GM13976 (cell line): Measurements from ENCODE around the gene RPTN.

Experiments
- DNase-seq: peaks from one replicate; pipeline ENCODE4 v3.0.0; 2012; ENCODE audit warnings: low spot score
- in situ Hi-C: fragments of 300-500 bp; cut with MboI; formaldehyde crosslinking; loops from one replicate; pipeline ENCODE4 v1.12.0; 2022; ENCODE audit warnings: low sequenced_read_pairs, mixed read lengths, inconsistent platforms; ENCODE audit not compliant: unreplicated experiment
- TF ChIP-seq, protein P1 (sequence below): IDR thresholded peaks from 2 replicates; pipeline ENCODE4 v1.5.1; 2012; ENCODE audit warnings: borderline replicate concordance, mild to moderate bottlenecking; ENCODE audit not compliant: insufficient read depth; ENCODE audit errors: extremely low read depth, missing control alignments, control extremely low read depth

RPTN gene

DNA sequence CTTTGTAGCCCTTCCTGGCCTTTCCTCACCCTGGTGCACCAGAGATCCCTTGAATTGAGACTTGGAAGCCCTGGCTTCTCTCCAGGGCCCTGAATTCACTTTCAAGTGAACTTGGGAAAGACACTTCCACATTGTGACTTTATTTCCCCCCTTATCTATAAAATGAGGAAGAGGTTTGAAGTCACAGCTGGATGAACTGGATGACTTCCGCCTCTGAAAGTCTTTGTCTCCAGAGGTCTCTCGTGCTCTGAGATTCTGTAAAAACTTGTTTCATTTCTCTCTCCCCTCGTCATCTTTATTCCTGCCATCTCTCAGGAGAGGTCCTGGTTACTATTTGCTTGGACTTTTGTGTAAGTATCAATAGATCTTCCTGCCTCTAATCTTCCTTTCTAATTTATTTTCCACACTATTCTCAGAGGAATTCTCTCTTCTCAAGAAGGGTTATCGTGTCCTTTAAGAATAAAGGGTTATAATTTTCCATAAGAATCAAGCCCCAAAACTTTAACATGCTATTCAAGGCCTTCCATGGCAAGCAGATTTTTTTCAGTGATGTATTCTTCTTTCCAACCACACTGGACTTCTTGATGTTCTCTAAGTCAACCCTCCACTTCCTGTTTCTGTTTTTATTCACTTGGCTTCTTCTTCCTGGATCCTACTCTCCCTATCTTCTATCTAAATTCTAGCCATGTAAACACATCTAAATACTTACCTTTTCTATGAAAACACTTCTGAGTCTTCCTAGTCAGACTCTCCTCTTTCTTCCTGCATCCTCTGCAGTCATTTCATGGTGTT, 6.5 kb upstream of the RPTN start:
- in situ Hi-C loops, result no loop called here
- TF ChIP-seq, protein P1, sequence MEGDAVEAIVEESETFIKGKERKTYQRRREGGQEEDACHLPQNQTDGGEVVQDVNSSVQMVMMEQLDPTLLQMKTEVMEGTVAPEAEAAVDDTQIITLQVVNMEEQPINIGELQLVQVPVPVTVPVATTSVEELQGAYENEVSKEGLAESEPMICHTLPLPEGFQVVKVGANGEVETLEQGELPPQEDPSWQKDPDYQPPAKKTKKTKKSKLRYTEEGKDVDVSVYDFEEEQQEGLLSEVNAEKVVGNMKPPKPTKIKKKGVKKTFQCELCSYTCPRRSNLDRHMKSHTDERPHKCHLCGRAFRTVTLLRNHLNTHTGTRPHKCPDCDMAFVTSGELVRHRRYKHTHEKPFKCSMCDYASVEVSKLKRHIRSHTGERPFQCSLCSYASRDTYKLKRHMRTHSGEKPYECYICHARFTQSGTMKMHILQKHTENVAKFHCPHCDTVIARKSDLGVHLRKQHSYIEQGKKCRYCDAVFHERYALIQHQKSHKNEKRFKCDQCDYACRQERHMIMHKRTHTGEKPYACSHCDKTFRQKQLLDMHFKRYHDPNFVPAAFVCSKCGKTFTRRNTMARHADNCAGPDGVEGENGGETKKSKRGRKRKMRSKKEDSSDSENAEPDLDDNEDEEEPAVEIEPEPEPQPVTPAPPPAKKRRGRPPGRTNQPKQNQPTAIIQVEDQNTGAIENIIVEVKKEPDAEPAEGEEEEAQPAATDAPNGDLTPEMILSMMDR, result no peak
- DNase-seq, result no peak

DNA sequence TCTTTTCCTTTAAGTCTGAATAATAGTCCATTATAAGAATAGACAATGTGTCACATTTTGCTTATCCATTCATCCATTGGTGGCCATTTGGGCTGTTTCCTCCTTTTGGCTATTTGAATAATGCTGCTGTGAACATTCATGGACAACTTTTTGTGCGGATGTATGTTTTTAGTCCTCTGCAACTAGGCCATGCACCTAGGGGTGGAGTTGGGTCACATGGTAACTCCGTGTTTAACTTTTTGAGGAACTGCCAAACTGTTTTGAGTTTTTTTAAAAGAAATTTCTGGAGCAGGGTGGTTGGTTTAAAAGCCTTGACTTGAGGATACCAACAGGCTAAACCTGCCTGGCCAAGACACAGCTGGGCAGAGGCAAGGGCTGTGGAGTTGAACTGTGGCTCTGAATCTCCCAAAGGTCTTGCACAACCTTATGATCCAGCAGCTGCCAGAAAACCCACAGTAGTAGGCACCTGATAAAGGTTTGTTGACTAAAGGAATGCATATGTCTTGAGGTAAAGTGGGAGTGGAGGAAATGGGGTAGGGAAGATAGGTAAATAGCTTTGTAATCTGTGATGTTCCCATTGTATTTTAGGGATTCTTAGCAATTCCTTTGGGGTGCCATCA, 5.6 kb upstream of the RPTN start:
- TF ChIP-seq, protein P1, result no peak
- in situ Hi-C loops, result no loop called here
- no peak for DNase-seq

DNA sequence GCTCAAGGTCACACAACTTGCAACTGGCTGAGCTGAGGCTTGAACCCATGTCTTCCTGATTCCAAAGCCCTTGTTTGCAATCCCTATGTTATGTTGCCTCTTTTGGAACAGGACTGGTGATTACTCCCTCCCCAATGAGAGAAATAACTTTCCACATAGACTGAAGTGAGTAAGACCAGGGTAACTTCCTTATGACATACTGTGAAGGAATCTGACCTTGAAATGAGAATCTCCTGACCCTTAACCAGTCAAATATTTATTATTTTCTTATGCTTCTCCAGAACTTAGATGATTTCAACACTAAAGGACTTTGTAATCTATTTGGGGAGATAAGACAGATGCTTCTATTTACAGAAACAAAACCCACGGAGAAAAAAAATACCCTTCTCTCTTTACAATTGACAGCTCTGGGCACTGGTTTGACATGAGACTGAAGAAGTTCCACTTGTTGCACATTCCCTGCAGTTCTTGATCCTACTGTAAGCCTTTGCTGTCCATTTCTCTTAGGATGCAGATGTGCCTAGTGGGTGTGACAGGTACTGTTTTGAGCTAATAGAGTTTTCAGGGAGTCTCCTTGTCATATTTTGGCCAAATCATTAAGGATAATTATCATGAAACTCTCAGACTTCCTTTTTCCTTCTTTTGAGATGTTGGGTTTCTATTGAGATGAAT, 3.9 kb upstream of the RPTN start:
- no peak for DNase-seq
- TF ChIP-seq, protein P1, result no peak
- in situ Hi-C loops, result no loop called here

DNA sequence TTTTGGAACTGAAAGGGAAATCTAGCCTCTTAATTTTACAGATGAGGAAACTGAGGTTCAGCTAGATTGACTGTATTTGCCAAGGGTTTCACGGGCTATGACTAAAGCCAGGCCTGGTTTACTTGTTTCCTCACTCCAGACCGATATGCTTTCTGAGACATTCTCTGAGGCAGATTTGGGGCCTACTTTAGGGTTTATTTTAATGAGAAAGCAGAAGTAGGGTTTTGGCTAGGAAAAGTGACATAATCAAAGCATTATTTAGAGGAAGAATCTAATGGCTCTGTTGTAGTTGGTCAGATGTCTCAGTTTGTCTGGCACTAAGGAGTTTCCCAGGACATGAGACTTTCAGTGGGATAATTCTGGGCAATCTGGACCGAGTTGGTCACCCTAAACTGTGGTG, 1.5 kb upstream of the RPTN start:
- DNase-seq, result no peak
- in situ Hi-C loops, result no loop called here
- TF ChIP-seq, protein P1, result no peak

DNA sequence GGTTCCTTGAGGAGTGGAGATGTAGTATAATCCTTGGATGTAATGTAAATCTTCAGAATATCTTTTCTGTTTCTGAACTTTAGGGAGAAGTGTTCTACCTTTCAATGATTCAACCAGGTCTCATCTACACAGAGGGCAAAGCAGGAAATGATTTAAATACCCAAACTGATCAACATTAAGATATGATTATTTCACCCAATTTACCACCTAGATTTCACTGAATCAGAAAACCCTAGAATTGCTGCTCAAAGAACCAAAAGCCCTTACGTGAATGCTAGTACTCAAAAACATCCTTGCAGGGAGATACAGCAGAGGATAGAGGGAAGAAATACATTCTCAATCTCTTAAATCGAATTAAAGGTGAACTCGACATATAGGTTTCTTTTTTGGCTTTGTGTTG, 5.0 kb downstream of the RPTN start:
- no peak for DNase-seq
- in situ Hi-C loops, result no loop called here

DNA sequence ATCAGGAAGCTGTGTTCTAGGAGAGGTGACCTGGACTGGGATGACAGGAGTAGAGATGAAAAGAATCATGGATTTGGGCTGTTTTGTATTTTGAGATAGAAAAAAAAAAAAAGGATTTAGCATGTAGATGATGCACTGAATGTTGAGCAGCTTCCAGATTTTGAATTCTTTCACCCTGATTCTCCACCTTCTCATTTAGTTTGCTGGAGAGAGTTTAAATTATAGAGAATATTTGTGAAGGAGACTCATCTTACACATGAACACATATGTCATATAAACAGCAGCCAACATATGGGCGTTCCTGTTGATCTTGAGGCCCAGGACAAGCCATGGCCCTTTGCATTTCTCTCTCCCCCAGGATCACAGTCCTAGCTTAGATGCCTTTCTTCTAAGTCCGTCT, 7.4 kb downstream of the RPTN start:
- TF ChIP-seq, protein P1, result no peak
- in situ Hi-C loops, result no loop called here
- DNase-seq, result no peak

More for the DNA sequence above, 5.0 kb downstream of the RPTN start:
- TF ChIP-seq, protein P1, result no peak
